GM18907 (cell line): ENCODE data around the gene SFXN3.

Source experiments
- ATAC-seq: cut with Tn5 transposase; IDR thresholded peaks from one replicate; pipeline ENCODE4 v1.9.1; 2021; ENCODE audit warnings: mild to moderate bottlenecking, moderate library complexity; ENCODE audit not compliant: unreplicated experiment

SFXN3 gene

DNA sequence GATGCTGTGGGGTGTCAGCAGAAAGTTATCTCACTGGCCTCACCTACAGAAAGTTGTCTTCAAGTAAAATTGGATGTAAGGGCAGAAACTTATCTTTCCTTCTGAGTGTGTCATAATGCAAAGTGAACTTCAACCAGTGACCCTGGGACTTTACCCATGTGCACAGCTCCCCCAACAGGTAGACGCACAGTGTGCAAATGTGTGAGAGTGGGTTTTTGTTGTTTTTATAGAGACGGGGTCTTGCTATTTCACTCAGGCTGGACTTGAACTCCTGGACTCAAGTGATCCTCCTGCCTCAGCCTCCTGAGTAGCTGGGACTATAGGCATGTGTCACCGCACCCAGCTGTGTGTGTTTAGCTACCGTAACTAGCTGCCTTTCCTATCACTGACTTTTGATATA lies 24.4 kb downstream of the SFXN3 start:
- ATAC-seq, result no peak

DNA sequence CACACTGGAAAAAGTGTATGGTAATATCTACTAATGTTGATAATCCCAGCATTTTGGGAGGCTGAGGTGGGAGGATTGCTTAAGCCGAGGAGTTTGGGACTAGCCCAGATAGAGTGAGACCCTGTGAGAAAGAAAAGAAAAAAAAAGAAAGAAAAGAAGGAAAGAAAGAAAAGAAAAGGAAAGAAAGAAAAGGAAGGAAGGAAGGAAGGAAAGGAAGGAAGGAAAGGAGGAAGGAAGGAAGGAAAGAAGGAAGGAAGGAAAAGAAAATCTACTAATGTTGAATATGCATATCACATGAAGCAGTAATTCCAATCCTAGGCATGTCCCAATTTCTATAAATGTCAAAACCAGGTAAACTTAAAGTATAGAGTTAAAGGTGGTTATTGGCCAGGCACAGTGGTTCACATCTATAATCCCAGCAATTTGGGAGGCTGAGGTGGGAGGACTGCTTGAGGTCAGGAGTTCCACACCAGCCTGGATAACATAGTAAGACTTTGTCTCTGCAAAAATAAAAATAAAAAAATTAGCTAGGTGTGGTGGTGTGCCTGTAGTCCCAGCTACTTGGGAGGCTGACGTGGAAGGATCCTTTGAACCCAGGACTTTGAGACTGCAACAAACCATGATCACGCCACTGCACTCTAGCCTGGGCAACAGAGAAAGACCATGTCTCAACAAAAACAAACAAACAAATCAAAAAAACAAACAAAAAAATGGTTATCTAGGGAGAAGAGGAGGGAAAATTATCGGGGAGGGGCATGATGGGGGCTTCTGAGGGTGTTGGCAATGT lies 25.5 kb downstream of the SFXN3 start:
- ATAC-seq, result no peak

GRCh38 chr10:101060036-101060950 lies 29.3 kb downstream of the SFXN3 start:
- ATAC-seq, result peak; percentile 37

- peak; percentile 63 for ATAC-seq
Observed at GRCh38 chr10:101060951-101061623, 30.1 kb downstream of the SFXN3 start.

- ATAC-seq, result no peak
Observed at GRCh38 chr10:101061624-101062231, 30.7 kb downstream of the SFXN3 start, which contains the start of gene KAZALD1. TSS of gene KAZALD1 (plus strand) at chr10:101061989. CDS start at chr10:101062593, 604 bp downstream.

DNA sequence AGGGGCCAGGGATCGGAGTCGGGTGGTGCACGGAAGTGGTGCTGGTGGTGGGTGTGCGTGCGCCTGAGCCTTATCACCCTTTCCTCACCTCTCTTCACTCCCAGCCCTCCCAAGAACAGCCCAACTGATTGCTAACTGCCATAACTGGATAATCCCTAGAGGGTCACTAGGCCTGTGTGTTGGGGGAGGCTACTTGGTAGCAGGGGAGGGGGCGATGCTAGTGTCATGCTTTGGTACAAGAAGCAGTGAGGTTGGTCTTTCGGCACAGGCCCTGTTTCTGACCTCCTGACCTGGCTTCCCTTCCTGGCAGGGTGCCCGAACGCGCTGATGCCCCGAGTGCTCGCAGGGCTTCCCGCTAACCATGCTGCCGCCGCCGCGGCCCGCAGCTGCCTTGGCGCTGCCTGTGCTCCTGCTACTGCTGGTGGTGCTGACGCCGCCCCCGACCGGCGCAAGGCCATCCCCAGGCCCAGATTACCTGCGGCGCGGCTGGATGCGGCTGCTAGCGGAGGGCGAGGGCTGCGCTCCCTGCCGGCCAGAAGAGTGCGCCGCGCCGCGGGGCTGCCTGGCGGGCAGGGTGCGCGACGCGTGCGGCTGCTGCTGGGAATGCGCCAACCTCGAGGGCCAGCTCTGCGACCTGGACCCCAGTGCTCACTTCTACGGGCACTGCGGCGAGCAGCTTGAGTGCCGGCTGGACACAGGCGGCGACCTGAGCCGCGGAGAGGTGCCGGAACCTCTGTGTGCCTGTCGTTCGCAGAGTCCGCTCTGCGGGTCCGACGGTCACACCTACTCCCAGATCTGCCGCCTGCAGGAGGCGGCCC lies 31.4 kb downstream of the SFXN3 start:
- ATAC-seq, result peak; percentile 26

DNA sequence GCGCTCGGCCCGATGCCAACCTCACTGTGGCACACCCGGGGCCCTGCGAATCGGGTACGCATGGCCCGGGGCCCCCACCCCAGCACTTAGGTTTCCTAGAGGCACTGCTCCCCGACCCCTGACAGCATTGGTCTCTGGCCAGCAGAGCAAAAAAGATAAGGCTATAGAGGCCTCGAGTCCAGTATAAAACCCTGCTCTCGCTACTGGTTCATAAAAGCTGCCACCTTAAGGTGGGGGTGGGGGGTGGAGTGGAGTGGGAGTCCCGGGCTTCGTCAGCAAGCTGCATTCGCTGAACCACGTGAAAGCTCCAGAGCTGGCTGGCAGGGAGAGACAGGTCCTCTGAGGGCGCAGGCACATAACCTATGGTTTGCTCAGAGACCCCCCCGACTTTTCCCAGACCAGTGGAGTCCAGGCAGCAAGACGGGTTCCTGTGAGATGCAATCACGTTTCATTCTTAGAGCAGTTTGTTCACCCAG lies 32.1 kb downstream of the SFXN3 start:
- ATAC-seq, result no peak

- ATAC-seq, result no peak
Observed at GRCh38 chr10:101063548-101064414, 32.7 kb downstream of the SFXN3 start.

DNA sequence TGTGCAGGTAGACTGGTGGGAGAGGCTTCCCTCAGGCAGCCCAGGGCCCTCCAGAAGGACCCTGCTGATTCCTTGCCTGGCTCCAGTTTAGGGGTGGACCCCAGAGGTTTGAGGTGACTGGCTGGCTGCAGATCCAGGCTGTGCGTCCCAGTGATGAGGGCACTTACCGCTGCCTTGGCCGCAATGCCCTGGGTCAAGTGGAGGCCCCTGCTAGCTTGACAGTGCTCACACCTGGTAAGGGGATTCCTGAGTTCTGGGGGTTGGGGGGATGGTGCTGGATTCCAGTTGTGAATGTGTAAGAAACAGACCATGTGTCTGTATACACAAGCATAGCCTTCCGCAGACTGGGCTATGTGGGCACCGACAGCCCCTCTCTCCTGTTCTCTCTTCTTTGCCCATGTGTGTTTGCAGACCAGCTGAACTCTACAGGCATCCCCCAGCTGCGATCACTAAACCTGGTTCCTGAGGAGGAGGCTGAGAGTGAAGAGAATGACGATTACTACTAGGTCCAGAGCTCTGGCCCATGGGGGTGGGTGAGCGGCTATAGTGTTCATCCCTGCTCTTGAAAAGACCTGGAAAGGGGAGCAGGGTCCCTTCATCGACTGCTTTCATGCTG lies 33.5 kb downstream of the SFXN3 start:
- no peak for ATAC-seq

DNA sequence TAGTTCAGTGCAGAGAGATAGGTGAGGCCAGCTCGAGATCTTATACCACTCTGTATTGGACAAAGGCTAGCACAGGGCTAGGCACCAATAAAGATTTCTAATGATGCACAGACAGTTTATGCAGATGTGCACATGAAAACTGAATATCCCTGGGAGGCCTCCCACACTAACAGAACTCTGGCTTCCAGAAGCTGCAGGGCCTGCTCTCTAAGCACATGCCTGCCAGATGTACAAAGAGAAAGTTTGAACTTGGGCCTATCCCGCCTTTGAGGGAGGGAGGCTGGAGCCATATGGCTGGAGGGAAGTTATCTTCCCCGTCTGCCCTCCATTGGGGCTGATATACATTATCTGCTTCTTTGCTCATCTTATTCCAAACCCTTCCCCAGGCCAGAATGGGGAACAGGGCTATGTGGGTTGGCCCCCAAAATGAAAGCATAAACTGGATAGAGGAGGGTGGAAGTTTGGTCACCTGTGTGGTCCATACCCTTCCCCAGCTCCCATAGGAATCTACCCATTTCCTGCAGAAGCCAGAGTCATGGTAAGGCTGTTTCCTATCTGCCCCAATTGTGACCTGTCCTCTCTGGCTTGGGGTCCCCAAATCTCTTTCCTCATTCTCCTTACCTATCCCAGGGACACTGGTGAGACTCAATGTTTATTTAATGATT lies 34.6 kb downstream of the SFXN3 start:
- no peak for ATAC-seq

GRCh38 chr10:101066146-101066895 lies 35.3 kb downstream of the SFXN3 start:
- peak; percentile 33 for ATAC-seq

- ATAC-seq, result peak; percentile 1
Observed at GRCh38 chr10:101066896-101067355, 35.9 kb downstream of the SFXN3 start.

DNA sequence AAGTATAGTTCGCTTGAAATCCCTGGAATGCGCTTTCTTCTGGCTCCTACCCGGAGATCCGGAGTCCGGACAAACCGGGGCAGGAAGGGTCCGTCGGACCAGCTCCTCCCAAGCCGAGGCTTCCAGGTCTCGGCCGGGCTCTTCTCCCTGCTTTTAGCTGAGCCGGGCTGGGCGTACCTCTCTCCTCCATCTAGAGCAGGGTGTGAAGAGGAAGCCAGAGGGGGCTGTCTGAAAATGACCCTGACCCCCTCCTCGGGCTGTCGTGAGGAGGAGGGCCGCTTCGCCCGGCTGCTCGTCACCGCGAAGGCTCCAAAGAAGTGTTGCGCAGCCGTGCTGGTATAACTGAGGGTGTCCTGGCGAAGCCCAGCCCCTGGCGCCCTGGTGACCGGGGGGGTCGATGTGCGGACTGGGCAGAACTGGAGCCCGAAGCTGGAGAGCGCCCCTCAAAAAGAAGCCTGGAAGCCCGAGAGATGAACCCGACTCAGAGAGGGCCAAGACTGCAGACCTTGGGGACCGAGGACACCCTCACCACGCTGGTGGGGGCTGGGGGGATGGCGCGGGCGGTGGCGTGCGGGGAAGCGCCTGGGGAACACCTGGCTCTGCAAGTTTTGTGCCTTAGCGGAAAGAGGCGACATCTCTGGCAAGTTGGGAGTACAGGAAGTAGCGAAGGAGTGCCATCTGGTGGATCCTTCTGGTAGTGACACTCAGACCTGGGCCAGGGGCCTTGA lies 36.5 kb downstream of the SFXN3 start:
- ATAC-seq, result peak; percentile 50

- no peak for ATAC-seq
Observed at GRCh38 chr10:101069441-101069840, 38.4 kb downstream of the SFXN3 start.

DNA sequence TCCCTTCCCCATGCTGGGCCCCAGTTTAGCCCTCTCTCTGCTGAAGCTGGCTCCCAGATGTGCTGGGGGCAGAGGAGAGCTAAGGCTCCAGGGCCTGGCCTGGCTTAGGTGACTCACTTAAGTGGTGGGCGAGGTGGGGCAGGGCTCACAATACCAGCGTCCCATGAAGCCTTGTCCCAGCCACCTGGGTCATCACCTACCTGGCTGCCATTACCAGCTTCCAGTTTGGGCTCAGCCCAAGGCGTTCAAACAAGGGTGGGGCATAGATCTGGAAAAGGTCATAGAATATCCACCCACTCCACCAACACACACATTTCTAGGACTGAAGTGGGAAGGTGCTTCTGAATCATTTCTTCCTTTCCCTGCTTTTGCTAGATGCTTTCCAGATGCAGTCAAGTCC lies 39.1 kb downstream of the SFXN3 start:
- ATAC-seq, result no peak

DNA sequence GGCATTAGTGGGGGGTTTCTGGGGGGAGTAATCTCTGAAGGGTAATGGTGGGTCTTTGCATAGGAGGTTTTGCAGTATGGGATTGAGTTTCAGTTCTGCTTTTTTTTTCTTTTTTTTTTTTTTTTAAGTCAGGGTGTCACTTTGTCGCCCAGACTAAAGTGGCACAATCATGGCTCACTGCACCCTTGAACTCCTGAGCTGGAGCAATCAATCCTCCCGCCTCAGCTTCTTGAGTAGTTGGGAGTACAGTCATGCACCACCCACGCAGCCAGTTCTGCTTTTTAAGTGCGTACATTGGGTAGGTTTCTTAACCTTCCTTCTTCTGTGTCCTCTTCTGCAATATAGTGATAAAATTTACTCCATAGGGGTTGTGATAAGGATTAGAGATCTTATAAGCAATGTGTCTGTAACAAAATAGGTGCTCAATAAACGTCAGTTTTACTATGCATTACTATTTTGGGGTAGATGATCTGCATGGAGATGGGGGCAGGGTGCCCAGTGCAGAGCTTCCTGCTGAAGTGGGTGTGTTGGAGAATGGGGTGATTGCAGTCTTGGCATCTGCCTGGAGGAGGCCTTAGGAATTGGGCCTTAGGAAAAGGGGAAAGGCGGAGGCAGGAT lies 40.3 kb downstream of the SFXN3 start:
- ATAC-seq, result no peak
